Measurements from ENCODE around the gene HIRA. TPM values are rescaled to one million over a fixed set of nuclear protein-coding genes. Genes with fewer than 3 reads are reported as not detected.

HIRA gene
- total RNA-seq, 1 experiment from 2014 or later = 24.3 TPM

- Mint-ChIP-seq H3K9me3 (ENCODE audit: unreplicated experiment) (no peaks in the 10 kb centered on the region), H3K27me3 (ENCODE audit: insufficient read depth, unreplicated experiment) (no peaks in the 10 kb centered on the region), H3K36me3 (ENCODE audit: insufficient read depth, unreplicated experiment) (peaks cover 63% of the 10 kb centered on the region), H3K27ac (ENCODE audit: low read depth, unreplicated experiment) (no peak overlapping the region), H3K4me1 (ENCODE audit: insufficient read depth, unreplicated experiment) (no peaks in the 10 kb centered on the region), H3K4me3 (ENCODE audit: unreplicated experiment) (no peak overlapping the region)
- TF ChIP-seq CTCF (IDR thresholded peaks at IDR 0.05; ENCODE audit: unreplicated experiment) = no peak
- no peak for DNase-seq (ENCODE audit: unreplicated experiment)
- ChIA-PET CTCF (interaction anchor here (0.9 kb wide), 1 partner anchor 10 kb away, joined by 4 read pairs; no protein-coding TSS in a partner anchor), POLR2A (interaction anchor here (1.4 kb wide), 1 partner anchor 21 kb away, joined by 5 read pairs; no protein-coding TSS in a partner anchor)
- intact Hi-C loops (cut with micrococcal nuclease) = no loop called here
- no TSS peak for BruUV-seq (replicated peaks)
These were observed 24.7 kb downstream of the HIRA start for GRCh38 chr22:19406846-19407245.

GRCh38 chr22:19406281-19406811 is 25.2 kb downstream of the HIRA start:
- no TSS peak for BruUV-seq (replicated peaks)
- peaks cover 61% of the 10 kb centered on the region for H3K36me3 Mint-ChIP-seq (ENCODE audit: insufficient read depth, unreplicated experiment)
- no peak overlapping the region for H3K4me3 Mint-ChIP-seq (ENCODE audit: unreplicated experiment)
- intact Hi-C loops (cut with micrococcal nuclease) = no loop called here
- no peaks in the 10 kb centered on the region for H3K9me3 Mint-ChIP-seq (ENCODE audit: unreplicated experiment)
- POLR2A ChIA-PET = interaction anchor here (1.4 kb wide), 1 partner anchor 22 kb away, joined by 5 read pairs; no protein-coding TSS in a partner anchor
- DNase-seq (ENCODE audit: unreplicated experiment) = no peak
- H3K27me3 Mint-ChIP-seq (ENCODE audit: insufficient read depth, unreplicated experiment) = no peaks in the 10 kb centered on the region
- CTCF ChIA-PET = interaction anchor here (0.9 kb wide), 1 partner anchor 10 kb away, joined by 4 read pairs; no protein-coding TSS in a partner anchor
- no peaks in the 10 kb centered on the region for H3K4me1 Mint-ChIP-seq (ENCODE audit: insufficient read depth, unreplicated experiment)
- no peak for TF ChIP-seq CTCF (IDR thresholded peaks at IDR 0.05; ENCODE audit: unreplicated experiment)
- H3K27ac Mint-ChIP-seq (ENCODE audit: low read depth, unreplicated experiment) = no peak overlapping the region

GRCh38 chr22:19405652-19406051 is 25.9 kb downstream of the HIRA start:
- Mint-ChIP-seq H3K4me1 (ENCODE audit: insufficient read depth, unreplicated experiment) (no peaks in the 10 kb centered on the region), H3K36me3 (ENCODE audit: insufficient read depth, unreplicated experiment) (peaks cover 64% of the 10 kb centered on the region), H3K4me3 (ENCODE audit: unreplicated experiment) (no peak overlapping the region), H3K27ac (ENCODE audit: low read depth, unreplicated experiment) (no peak overlapping the region), H3K9me3 (ENCODE audit: unreplicated experiment) (no peaks in the 10 kb centered on the region), H3K27me3 (ENCODE audit: insufficient read depth, unreplicated experiment) (no peaks in the 10 kb centered on the region)
- no peak for DNase-seq (ENCODE audit: unreplicated experiment)
- CTCF ChIA-PET = no interaction called here
- no TSS peak for BruUV-seq (replicated peaks)
- intact Hi-C loops (cut with micrococcal nuclease) = no loop called here
- TF ChIP-seq CTCF (IDR thresholded peaks at IDR 0.05; ENCODE audit: unreplicated experiment) = no peak
- POLR2A ChIA-PET = interaction anchor here (0.7 to 1.4 kb wide), 2 partner anchors 22 to 47 kb away, joined by 4 to 5 read pairs; no protein-coding TSS in a partner anchor

GRCh38 chr22:19405133-19405532 is 26.4 kb downstream of the HIRA start:
- H3K4me3 Mint-ChIP-seq (ENCODE audit: unreplicated experiment) = no peak overlapping the region
- ChIA-PET CTCF (interaction anchor here (0.6 kb wide), 1 partner anchor 548 kb away, joined by 4 read pairs; no protein-coding TSS in a partner anchor), POLR2A (interaction anchor here (0.7 kb wide), 1 partner anchor 47 kb away, joined by 4 read pairs; no protein-coding TSS in a partner anchor)
- no peak for TF ChIP-seq CTCF (IDR thresholded peaks at IDR 0.05; ENCODE audit: unreplicated experiment)
- intact Hi-C loops (cut with micrococcal nuclease) = no loop called here
- no peak for DNase-seq (ENCODE audit: unreplicated experiment)
- H3K9me3 Mint-ChIP-seq (ENCODE audit: unreplicated experiment) = no peaks in the 10 kb centered on the region
- no TSS peak for BruUV-seq (replicated peaks)
- no peak overlapping the region for H3K27ac Mint-ChIP-seq (ENCODE audit: low read depth, unreplicated experiment)
- peaks cover 66% of the 10 kb centered on the region for H3K36me3 Mint-ChIP-seq (ENCODE audit: insufficient read depth, unreplicated experiment)
- H3K4me1 Mint-ChIP-seq (ENCODE audit: insufficient read depth, unreplicated experiment) = no peaks in the 10 kb centered on the region
- H3K27me3 Mint-ChIP-seq (ENCODE audit: insufficient read depth, unreplicated experiment) = no peaks in the 10 kb centered on the region

Measured in MCF 10A (cell line).